T-helper 1 cell treated with Interleukin-12 subunit alpha and Interleukin-12 subunit beta and Interleukin-4 antibody, amounts not matched to agents 30 ng/mL and 1 ng/mL, for 36 hours (primary cell): Measurements from ENCODE around the gene MRAP. TPM values are rescaled to one million over a fixed set of nuclear protein-coding genes. Genes with fewer than 3 reads are reported as not detected.
"Not testable (repeated sequence)": the region's sequence is repeated elsewhere in the genome, so short reads cannot be mapped to it uniquely, and the experiment has no call there.

Source experiments
- intact Hi-C: fragments of 100-400 bp; cut with micrococcal nuclease; formaldehyde crosslinking; loops from one replicate; pipeline ENCODE4 v1.15.1; 2024
- total RNA-seq: library from RNA; stranded (reverse); gene quantifications from 2 replicates; pipeline ENCODE4 v1.2.3, GENCODE V29; 2022

Gene MRAP
- not detected in 2 replicates for total RNA-seq

GRCh38 chr21:32298658-32299081, at the start of gene MRAP:
MRAP (plus strand) TSS chr21:32298855; CDS start chr21:32298972, 117 bp downstream.
- intact Hi-C loops = no loop called here

- intact Hi-C loops = no loop called here
Observed at GRCh38 chr21:32249511-32250280, 49.0 kb upstream of the MRAP start.

GRCh38 chr21:32252136-32252535, 46.5 kb upstream of the MRAP start:
- intact Hi-C loops = no loop called here

DNA sequence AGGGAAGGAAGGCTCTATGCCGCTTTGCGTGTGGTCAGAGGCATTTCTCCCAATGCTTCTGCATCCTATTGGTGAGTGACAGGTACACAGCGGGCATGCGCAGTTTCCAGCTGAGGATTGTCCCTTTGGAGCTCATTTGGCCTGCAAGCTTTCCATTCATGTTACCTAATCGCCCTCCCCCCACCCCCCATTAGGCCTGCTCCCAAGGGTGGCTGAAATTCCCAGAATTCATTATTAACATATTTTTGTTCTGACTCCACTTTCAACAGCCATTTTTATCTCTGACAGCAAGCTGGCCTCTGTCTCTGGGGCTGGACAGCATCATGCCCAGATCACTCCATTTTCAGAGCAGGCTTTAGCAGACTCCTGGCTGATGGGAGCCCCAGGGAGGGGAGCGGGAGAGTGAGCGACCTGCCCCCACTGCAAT, 45.4 kb upstream of the MRAP start:
- intact Hi-C loops = no loop called here

- intact Hi-C loops = no loop called here
Observed at GRCh38 chr21:32256251-32256650, 42.4 kb upstream of the MRAP start.

GRCh38 chr21:32256873-32257620, 41.6 kb upstream of the MRAP start:
- intact Hi-C loops = no loop called here

DNA sequence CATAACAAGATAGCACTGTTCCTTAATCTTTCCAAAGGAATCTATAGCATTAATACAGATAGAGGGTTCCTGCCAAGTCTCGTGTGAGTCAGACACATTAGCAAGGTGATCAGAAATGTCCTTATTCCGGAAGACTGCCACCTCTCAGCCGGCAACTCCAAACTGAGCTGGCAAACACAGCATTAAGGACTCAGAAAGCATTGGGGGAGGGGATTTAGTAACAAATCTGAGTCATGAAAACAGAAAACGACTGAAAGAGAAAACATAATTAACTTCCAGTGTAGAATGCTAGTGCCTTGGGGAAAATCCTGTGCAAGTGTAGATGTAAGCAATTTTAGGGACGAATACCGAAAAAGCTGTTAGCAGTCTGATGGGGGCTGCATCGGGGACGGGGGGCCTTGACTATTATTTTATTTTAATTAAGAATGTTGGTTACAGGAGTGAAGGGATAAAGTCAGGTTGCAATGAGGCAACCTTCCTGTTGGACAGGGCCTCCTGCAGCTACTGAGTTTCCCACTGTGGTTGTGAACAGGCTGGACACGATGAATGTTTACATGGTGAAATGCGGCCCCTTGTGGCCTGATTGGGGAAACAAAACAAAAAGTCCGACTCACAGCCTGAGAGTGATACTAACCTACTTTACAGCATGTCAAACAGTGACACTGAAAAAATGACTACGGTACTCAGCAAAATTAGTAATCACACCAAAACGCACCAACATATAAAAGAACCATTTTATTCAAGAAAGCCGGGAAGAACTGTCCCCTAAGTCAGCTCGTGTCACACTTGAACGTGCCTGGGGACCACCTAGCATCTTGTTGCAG, 40.5 kb upstream of the MRAP start:
- intact Hi-C loops = loop anchor here (1.0 to 2.0 kb wide), 3 partner anchors 383 to 472 kb away; no protein-coding TSS in a partner anchor

GRCh38 chr21:32258786-32259048, 39.9 kb upstream of the MRAP start:
- intact Hi-C loops = loop anchor here (1.0 to 2.0 kb wide), 3 partner anchors 384 to 472 kb away; no protein-coding TSS in a partner anchor

DNA sequence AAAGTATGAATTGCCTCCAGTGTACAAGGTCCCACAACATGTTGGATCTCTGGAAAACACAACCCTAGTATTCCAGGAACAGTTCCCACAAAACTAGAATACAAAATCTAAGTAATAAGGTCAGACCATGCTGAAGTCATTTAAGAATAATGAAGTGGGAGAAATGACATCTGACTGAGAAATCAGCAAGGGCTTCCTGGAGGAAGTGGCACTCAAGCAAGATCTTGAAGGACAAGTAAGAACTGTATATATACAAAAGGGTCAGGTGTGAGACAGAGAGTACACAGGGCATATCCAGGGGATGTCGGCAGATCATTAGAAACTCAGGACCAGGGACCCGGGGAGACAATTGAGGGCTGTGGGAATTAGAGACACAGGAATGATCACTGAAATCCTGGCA, 38.5 kb upstream of the MRAP start:
- intact Hi-C loops = no loop called here

DNA sequence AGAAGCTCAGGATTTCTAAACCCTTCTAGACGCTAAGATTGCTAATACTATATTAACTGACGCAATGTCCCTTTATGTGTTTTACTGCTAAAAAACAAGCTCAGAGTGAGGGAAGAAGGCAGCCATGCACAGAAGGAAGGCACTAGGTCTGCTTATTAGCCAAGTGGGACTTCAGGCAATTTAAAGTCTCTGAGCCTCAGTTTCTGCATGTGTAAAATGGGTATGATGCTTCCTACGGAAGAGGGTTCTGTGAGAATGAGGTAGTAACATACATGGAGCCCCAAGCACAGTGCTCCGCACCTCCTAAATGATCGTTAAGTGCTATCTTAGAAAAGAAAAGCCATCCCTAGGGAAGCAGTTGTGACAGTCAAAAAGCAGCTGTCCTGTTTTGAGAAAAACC, 36.7 kb upstream of the MRAP start:
- intact Hi-C loops = no loop called here

GRCh38 chr21:32265321-32265720, 33.3 kb upstream of the MRAP start:
- intact Hi-C loops = not testable (repeated sequence)

DNA sequence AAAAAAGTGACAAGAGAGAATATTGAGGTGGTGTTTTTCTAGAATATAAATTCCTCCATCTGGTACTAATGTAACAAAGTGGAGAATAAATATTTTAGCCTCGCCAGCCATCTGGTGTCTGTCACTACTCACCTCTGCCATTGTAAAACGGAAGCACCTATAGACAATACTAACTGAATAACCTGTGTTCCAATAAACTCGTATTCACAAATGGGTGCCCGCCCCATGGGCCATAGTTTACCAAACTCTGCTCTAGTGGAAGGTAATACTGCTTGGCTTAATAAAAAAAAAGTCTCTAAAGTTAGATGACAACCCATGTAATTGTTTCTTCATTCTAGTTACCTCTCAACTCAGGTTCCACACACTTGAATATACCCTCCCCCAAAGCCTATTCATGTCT, 27.9 kb upstream of the MRAP start:
- intact Hi-C loops = no loop called here

DNA sequence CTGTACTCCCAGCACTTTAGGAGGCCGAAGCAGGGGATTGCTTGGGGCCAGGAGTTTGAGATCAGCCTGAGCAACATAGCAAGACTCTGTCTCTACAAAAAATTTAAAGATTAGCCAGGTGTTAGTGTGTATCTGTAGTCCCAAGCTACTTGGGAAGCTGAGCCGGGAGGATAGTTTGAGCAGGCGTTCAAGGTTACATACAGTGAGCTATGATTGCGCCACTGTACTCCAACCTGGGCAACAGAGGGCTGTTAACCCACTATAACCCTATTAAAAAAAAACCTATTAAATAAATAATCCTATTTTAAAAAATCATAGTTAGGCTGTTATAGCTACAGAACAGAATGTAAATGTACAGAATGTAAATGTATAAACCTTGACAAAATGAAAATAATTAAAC, 22.0 kb upstream of the MRAP start:
- intact Hi-C loops = loop anchor here (5.0 kb wide), 2 partner anchors 136 to 1216 kb away; partner anchors contain the start of genes DNAJC28 and EVA1C

- intact Hi-C loops = loop anchor here (1.0 to 5.0 kb wide), 5 partner anchors 134 to 1365 kb away; partner anchors contain the start of genes DNAJC28, EVA1C, ITSN1 and SCAF4
Observed at GRCh38 chr21:32278103-32278502, 20.6 kb upstream of the MRAP start.

GRCh38 chr21:32278518-32279376, 19.9 kb upstream of the MRAP start, which contains the start of gene MIS18A:
MIS18A (minus strand) TSS chr21:32279049; CDS start chr21:32279014, 35 bp downstream.
- intact Hi-C loops = loop anchor here (1.0 to 5.0 kb wide), 11 partner anchors 115 to 1364 kb away; partner anchors contain the start of genes CFAP298, DNAJC28, EVA1C and ITSN1

DNA sequence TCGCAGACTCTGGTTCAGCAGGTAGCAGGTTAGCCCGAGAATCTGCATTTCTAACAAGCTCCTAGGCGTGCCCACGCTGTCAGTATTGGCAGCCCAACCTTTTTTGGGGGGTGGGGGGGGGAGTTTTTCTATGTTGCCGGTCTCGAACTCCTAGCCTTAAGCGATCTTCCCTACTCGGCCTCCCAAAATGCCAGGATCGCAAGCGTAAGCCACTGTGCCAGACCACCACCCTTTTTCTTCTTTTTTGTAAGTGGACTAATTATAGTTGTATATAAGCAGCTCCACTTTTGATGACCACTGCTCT, 19.3 kb upstream of the MRAP start:
- intact Hi-C loops = loop anchor here (1.0 to 5.0 kb wide), 9 partner anchors 114 to 1363 kb away; partner anchors contain the start of genes CFAP298, DNAJC28, EVA1C and ITSN1

GRCh38 chr21:32281531-32281930, 17.1 kb upstream of the MRAP start:
- intact Hi-C loops = loop anchor here (10.0 kb wide), 1 partner anchor 787 kb away; no protein-coding TSS in a partner anchor

- intact Hi-C loops = loop anchor here (10.0 kb wide), 1 partner anchor 788 kb away; no protein-coding TSS in a partner anchor
Observed at GRCh38 chr21:32282992-32283391, 15.7 kb upstream of the MRAP start.

DNA sequence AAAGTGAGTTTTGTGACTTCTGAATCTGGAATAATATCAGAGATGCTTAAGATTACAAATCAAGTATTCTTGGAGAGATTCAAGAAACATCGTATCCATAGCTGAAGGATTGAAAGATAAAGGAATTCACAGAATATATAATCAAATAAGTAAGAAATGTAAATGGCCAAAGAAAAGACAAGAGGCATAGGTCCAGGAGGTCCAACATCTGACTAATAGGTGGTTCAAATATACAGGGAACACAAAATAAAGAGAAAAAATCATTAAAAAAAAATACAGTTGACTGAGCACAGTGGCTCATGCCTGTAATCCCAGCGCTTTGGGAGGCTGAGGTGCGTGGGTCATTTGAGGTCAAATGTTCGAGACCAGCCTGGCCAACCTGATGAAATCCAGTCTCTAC, 13.2 kb upstream of the MRAP start:
- intact Hi-C loops = loop anchor here (10.0 kb wide), 1 partner anchor 791 kb away; no protein-coding TSS in a partner anchor

DNA sequence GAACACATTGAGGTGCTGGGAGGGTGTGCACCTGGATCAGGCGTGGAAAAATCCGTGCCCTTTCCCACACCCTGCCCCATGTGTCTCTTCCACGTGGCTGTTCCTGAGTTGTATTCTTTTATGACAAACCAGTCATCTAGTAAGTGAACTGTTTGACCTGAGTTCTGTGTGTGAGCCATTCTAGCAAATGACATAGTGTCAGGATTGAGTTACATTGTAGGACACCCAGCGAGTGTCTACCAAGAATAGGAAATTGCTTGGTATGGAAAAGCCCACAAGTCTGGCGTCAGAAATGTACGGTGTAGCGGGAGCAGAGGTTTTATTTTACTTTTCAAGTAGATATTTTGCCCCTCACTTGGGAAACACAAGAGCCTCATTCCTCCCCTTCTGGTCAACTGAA, 1.2 kb upstream of the MRAP start:
- intact Hi-C loops = no loop called here
